HG02759 (cell line): ENCODE data around the gene MRPL28.
"Not testable (repeated sequence)": the region's sequence is repeated elsewhere in the genome, so short reads cannot be mapped to it uniquely, and the experiment has no call there.

ENCODE experiments used
- ATAC-seq: cut with Tn5 transposase; IDR thresholded peaks from one replicate; pipeline ENCODE4 v1.9.1; 2021; ENCODE audit warnings: mild to moderate bottlenecking, moderate library complexity; ENCODE audit not compliant: unreplicated experiment

Gene MRPL28

GRCh38 chr16:361341-361871, 8.9 kb downstream of the MRPL28 start:
- no peak for ATAC-seq

GRCh38 chr16:360698-361336, 9.5 kb downstream of the MRPL28 start:
- ATAC-seq, result no peak

GRCh38 chr16:359871-360697, 10.3 kb downstream of the MRPL28 start:
- no peak for ATAC-seq

GRCh38 chr16:359067-359763, 11.1 kb downstream of the MRPL28 start:
- ATAC-seq, result no peak

DNA sequence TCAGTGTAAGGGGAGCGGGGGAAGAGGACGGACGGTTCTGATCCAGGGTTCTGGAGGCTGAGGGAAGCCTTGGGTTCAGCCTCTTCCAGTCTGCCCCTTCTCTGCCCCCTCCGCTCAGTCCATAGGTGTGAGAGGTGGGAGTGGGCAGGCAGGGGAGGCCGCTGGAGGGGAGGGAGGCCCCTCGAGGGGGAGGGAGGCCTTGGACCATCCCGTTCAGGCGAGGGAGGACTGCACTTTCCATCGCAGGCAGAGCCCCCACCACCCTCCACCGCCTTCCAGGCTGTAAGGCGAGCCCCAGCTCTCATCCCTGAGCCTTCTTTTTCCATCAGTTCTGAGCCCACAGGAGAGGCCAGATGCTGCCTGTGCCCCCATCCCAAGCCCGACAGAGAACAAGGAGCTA, 13.6 kb downstream of the MRPL28 start:
- no peak for ATAC-seq

GRCh38 chr16:354971-355461, 15.3 kb downstream of the MRPL28 start:
- ATAC-seq, result no peak

DNA sequence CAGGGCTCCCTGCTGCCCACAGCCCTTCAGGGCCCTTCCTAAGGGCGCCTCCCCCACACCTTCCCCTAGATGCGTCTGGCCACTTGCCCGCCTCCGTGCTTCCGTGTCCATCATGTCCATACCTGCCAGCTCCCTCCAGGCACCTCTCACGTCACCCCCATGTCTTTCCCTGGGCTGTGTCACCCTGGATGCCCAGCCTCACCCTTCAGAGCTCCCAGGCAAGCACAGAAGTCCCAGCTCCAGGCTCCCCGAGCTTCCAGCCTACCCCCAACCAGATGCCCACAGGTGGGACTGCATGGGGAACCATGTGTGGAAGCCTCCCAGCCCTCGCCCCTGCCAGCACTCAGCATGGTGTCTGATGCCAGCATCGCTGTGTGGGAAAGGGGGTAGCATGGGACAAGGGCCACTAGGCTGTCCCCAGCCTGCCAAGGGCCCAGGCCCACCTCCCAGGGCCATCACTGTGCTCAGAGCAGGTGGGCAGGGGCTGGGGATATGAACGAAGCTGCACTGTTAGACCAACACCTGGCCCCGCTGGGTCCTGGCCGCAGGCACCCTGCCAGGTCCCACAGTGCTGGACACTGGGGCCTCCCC, 16.0 kb downstream of the MRPL28 start:
- no peak for ATAC-seq

- ATAC-seq, result no peak
These were observed 16.7 kb downstream of the MRPL28 start for GRCh38 chr16:353404-354290.

DNA sequence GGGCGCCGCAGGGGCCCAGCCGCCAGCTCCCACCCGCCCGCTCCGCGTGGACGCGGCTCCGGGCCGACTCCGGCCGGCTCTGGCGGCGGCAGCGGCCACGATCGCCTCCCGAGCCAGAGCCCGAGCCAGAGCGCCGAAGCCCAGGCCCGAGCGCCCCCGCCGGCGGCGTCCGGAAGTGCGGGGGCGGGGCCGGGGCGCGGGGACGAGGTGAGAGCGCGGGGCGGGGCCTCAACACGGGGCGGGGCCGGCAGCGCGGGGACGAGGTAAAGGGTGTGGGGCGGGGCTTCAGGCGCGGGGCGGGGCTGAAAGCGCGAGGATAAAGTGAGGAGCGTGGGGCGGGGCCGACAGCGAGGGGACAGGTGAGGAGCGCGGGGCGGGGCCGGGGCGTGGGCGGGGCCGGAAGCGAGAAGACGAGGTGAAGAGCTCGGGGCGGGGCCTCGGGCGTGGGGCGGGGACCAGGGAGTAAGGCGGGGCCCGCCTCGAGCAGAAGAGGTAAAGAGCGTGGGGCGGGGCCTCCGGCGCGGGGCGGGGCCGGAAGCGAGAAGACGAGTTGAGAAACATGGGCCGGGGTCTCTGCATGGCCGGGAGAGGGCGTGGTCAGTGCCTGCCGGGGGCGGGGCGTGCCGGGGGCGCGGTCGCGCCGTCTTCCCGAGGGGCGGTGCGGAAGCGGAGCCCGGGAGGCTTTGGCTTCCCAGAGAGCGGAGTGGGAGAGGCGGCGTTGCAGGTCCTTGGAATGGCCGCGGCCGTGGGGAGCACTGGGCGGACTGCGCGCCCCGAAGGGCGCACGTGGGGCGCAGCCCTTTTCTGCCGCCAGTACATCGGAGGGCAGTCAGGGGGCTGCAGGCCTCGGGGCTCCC, 17.6 kb downstream of the MRPL28 start, which contains the start of gene AXIN1:
TSS of gene AXIN1 (minus strand) at position 177 of the 857 bp plus-strand sequence. CDS start 5,698 bp downstream, outside the sequence.
- ATAC-seq, result peak; percentile 69

GRCh38 chr16:351804-352520, 18.4 kb downstream of the MRPL28 start:
- peak; percentile 33 for ATAC-seq

DNA sequence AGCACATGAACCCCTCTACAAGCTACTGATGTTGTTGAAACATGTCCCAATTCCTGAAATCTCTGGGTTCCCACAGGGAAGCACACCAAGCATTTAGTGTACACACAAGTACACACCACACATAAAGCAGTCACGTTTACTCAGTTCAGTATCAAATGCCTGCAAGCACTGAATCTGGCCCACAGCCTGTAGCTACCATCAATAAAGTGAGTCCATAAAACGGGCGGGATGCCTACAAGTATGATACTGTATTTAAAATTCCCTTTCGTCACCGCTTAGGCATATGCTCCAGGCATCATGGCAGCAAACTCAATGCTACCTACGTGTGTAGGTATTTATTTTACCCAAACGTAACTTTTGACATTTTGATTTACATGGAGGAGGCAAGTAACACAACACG, 20.1 kb downstream of the MRPL28 start:
- ATAC-seq, result no peak

GRCh38 chr16:349211-349610, 21.1 kb downstream of the MRPL28 start:
- no peak for ATAC-seq

DNA sequence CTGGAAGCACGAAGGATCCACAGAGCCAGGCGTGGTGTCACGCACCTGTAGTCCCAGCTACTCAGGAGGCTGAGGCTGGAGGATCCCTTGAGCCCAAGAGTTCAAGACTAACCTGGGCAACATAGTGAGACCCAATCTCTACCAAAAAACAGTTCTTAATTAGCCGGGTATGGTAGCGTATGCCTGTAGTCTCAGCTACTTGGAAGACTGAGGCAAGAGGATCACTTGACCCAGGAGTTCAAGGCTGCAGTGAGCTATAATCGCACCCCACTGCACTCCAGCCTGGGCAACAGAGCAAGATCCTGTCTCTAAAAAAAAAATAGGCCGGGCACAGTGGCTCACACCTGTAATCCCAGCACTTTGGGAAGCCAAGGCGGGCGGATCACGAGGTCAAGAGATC, 21.8 kb downstream of the MRPL28 start:
- ATAC-seq, result not testable (repeated sequence)

- no peak for ATAC-seq
These were observed 23.1 kb downstream of the MRPL28 start for GRCh38 chr16:347203-347602.

DNA sequence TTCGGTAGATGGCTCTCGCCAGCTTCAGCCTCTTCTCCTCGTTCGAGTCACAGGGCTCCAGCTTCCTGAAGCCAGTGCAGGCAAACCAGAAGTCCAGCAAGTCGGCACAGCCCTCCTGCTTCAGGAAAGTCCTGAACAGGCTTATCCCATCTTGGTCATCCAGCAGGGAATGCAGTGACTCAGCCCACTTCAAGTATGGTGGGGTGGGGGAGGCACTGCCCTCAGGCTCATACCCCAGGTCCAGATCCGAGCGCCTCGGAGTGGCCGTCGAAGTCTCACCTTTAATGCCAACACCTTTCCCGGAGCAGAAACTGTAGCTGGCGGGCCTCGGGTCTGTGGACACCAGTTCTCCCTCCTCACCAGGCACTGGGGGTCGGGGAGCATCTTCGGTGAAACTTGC, 23.8 kb downstream of the MRPL28 start:
- no peak for ATAC-seq

- no peak for ATAC-seq
These were observed 24.6 kb downstream of the MRPL28 start for GRCh38 chr16:345772-346171.

DNA sequence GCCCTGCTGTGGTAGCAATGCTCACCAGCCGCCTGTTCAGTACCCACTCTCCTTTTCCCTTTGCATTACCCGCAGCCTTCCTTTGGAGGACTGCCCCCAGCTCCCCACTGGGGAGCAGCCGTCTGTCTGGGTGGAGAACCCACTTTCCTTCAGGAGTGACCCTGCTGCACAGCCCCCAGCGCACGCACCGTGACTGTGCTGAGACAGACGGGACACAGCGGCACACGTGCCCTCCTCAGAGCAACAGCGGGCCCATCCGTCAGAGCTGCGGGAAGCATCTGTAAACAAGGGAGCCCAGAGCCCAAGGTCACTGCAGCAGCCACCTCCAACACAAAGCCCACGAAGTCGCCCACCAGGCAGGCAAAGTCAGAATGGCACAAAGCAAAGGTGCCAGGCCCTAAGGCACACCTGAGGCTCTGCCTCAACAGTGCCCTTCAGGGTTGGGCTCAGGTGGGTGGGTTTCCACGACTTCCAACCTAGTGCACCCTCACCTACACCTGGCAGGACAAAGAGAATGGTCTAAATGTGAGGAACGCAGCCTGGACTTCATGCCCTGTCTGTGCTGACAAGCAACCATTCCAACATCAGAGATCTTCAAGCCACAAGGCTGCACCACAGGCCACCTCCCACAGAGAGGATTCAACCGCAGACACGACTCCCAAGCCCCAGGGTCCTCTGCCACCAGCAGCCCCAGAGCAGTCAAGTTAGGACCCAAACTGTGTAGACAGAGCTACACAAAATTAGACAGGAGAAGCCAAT, 27.7 kb downstream of the MRPL28 start:
- no peak for ATAC-seq

GRCh38 chr16:341974-342336, 28.4 kb downstream of the MRPL28 start:
- ATAC-seq, result not testable (repeated sequence)
